Neuronal stem cell (in vitro differentiated cells): ENCODE measurements around the gene ZEB2.

Source experiments
- DNase-seq: peaks from one replicate; pipeline ENCODE4 v3.0.0-alpha.2; 2013; ENCODE audit warnings: low spot score
- H2AFZ ChIP-seq: one replicate; pipeline ENCODE4 v1.6.1; 2013; ENCODE audit warnings: mild to moderate bottlenecking, low read length, inconsistent platforms
- H2AK5ac ChIP-seq: 2 replicates; pipeline ENCODE4 v1.6.1; 2013; ENCODE audit warnings: low read depth, mild to moderate bottlenecking, inconsistent platforms, low read length, moderate library complexity, mixed read lengths
- H2BK120ac ChIP-seq: 2 replicates; pipeline ENCODE4 v1.6.1; 2013; ENCODE audit warnings: low read depth, mild to moderate bottlenecking, inconsistent platforms, low read length, moderate library complexity, mixed read lengths
- H2BK12ac ChIP-seq: one replicate; pipeline ENCODE4 v1.6.1; 2013; ENCODE audit warnings: low read length, inconsistent platforms
- H2BK15ac ChIP-seq: 2 replicates; pipeline ENCODE4 v1.6.1; 2013; ENCODE audit warnings: mild to moderate bottlenecking, low read length, inconsistent platforms, mixed read lengths
- H2BK5ac ChIP-seq: one replicate; pipeline ENCODE4 v1.6.1; 2013; ENCODE audit warnings: inconsistent platforms, mild to moderate bottlenecking, low read length, moderate library complexity
- H3K14ac ChIP-seq: one replicate; pipeline ENCODE4 v1.6.1; 2013; ENCODE audit warnings: low read length, inconsistent platforms
- H3K18ac ChIP-seq: 2 replicates; pipeline ENCODE4 v1.6.1; 2013; ENCODE audit warnings: low read length, inconsistent platforms
- H3K23ac ChIP-seq: 2 replicates; pipeline ENCODE4 v1.6.1; 2013; ENCODE audit warnings: low read depth, mild to moderate bottlenecking, mixed read lengths, low read length, inconsistent platforms; ENCODE audit not compliant: poor library complexity
- H3K27ac ChIP-seq: replicated peaks from 3 replicates; pipeline ENCODE4 v1.5.1; 2013; ENCODE audit warnings: low read length, inconsistent platforms
- H3K27me3 ChIP-seq, 3 experiments: 2 replicates each; pipeline ENCODE4 v1.6.1; 2013; ENCODE audit warnings: low read length in 3 of 3, mild to moderate bottlenecking in 2 of 3, inconsistent platforms in 1 of 3, low read depth in 1 of 3, mixed read lengths in 1 of 3, moderate library complexity in 1 of 3; ENCODE audit not compliant: control insufficient read depth in 3 of 3, insufficient read depth in 3 of 3
- H3K36me3 ChIP-seq, 2 donors: replicated peaks in 1 of 2; 2 replicates each; pipeline ENCODE4 v1.6.1; 2013; ENCODE audit warnings: low read length in 2 of 2; ENCODE audit not compliant: control insufficient read depth in 2 of 2, insufficient read depth in 2 of 2
- H3K4ac ChIP-seq: 2 replicates; pipeline ENCODE4 v1.6.1; 2013; ENCODE audit warnings: inconsistent platforms, mild to moderate bottlenecking, low read length, moderate library complexity
- H3K4me1 ChIP-seq, 2 donors: 1 replicate in 1 of 2; 2 replicates in 1 of 2; pipeline ENCODE4 v1.6.1; 2013; ENCODE audit warnings: low read length in 2 of 2, low read depth in 1 of 2; ENCODE audit not compliant: control insufficient read depth in 2 of 2, insufficient read depth in 1 of 2
- H3K4me2 ChIP-seq: one replicate; pipeline ENCODE4 v1.6.1; 2013; ENCODE audit warnings: mild to moderate bottlenecking, low read length, inconsistent platforms; ENCODE audit not compliant: insufficient read depth, poor library complexity, severe bottlenecking
- H3K4me3 ChIP-seq, 2 donors: 2 replicates each; pipeline ENCODE4 v1.5.1; 2013; ENCODE audit warnings: low read length in 2 of 2, mild to moderate bottlenecking in 2 of 2, inconsistent platforms in 1 of 2, moderate library complexity in 1 of 2
- H3K79me1 ChIP-seq: one replicate; pipeline ENCODE4 v1.6.1; 2013; ENCODE audit warnings: low read depth, mild to moderate bottlenecking, inconsistent platforms, low read length, moderate library complexity
- H3K9ac ChIP-seq: one replicate; pipeline ENCODE4 v1.6.1; 2013; ENCODE audit warnings: mild to moderate bottlenecking, low read depth, low read length, inconsistent platforms; ENCODE audit not compliant: poor library complexity
- H3K9me3 ChIP-seq, 2 donors: replicated peaks in 1 of 2; 2 replicates each; pipeline versions ENCODE3 to v1.6.1; 2013; ENCODE audit warnings: low read length in 2 of 2, mild to moderate bottlenecking in 2 of 2, inconsistent platforms in 1 of 2, low read depth in 1 of 2, mixed read lengths in 1 of 2, moderate library complexity in 1 of 2; ENCODE audit not compliant: control insufficient read depth in 2 of 2, insufficient read depth in 1 of 2
- H4K8ac ChIP-seq: one replicate; pipeline ENCODE4 v1.6.1; 2013; ENCODE audit warnings: low read depth, mild to moderate bottlenecking, inconsistent platforms, low read length, moderate library complexity
- H4K91ac ChIP-seq: one replicate; pipeline ENCODE4 v1.6.1; 2013; ENCODE audit warnings: low read length, low read depth, mild to moderate bottlenecking, inconsistent platforms; ENCODE audit not compliant: poor library complexity
- WGBS, 2 donors: extraction: QIAGEN DNeasy Blood & Tissue Kit; methylation state at CpG; one replicate each; pipeline ENCODE4 v1.1.7; 2013; ENCODE audit warnings: missing lambda C conversion rate in 2 of 2, mixed read lengths in 1 of 2; ENCODE audit not compliant: insufficient read length in 2 of 2, insufficient replicate concordance in 1 of 2; ENCODE audit errors: extremely low coverage in 2 of 2; 5-methylcytosine and 5-hydroxymethylcytosine counted together

Gene ZEB2

DNA sequence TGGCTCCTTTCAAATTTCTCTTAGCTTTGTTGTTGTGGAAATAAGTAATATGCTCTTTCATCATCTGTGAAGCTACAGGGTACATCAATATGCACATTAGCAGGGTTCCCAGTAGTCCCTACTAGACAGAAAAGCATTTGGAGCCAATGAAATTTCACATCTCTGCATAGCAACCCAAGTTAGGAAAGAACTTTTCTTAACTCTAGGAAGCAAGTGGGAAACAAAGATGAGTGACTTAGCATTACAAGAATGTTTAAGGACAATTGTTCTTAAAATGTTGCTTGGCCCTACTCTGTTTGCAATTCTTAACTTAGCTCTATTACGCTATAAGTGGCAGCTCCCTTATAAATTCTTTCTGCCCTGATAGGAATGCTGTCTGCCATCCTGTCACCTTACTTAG, 39.6 kb downstream of the ZEB2 start:
- no CpG with 5 or more reads among the region's 1 CpG for WGBS, 2 donors

GRCh38 chr2:144479659-144480058, 40.3 kb downstream of the ZEB2 start:
- DNase-seq: no peak
- H3K4me3 ChIP-seq: no peak overlapping the region
- H2BK12ac ChIP-seq: no peak overlapping the region
- H2BK120ac ChIP-seq: no peak overlapping the region
- H2AK5ac ChIP-seq: no peak overlapping the region
- no peaks in the 10 kb centered on the region for H3K27me3 ChIP-seq
- H4K8ac ChIP-seq: no peak overlapping the region
- no peak overlapping the region for H3K18ac ChIP-seq
- peaks cover 0 to 63% of the 10 kb centered on the region in 2 donors for H3K36me3 ChIP-seq
- H2BK15ac ChIP-seq: no peak overlapping the region
- no peak overlapping the region for H3K14ac ChIP-seq
- no peaks in the 10 kb centered on the region for H3K9me3 ChIP-seq
- H3K4me1 ChIP-seq: peaks cover 11 to 36% of the 10 kb centered on the region in 2 donors
- H3K9ac ChIP-seq: no peak overlapping the region
- WGBS, 2 donors: no CpG with 5 or more reads among the region's 8 CpGs
- no peak overlapping the region for H3K4ac ChIP-seq
- H3K79me1 ChIP-seq: no peaks in the 10 kb centered on the region
- H3K27ac ChIP-seq: no peak overlapping the region
- no peak overlapping the region for H3K23ac ChIP-seq
- H3K4me2 ChIP-seq: no peak overlapping the region
- H2AFZ ChIP-seq: no peak overlapping the region
- H4K91ac ChIP-seq: no peak overlapping the region
- H2BK5ac ChIP-seq: no peak overlapping the region

More for the DNA sequence above, 39.6 kb downstream of the ZEB2 start:
- Histone ChIP-seq H3K36me3 (peaks cover 0 to 64% of the 10 kb centered on the region in 2 donors), H2AFZ (no peak overlapping the region), H3K4me3 (no peak overlapping the region), H4K8ac (no peak overlapping the region), H3K14ac (no peak overlapping the region), H3K79me1 (no peaks in the 10 kb centered on the region), H3K27me3 (no peaks in the 10 kb centered on the region), H2BK120ac (no peak overlapping the region), H3K4me1 (peaks cover 9 to 36% of the 10 kb centered on the region in 2 donors), H3K9me3 (no peaks in the 10 kb centered on the region), H2BK5ac (no peak overlapping the region), H3K4ac (no peak overlapping the region), H3K23ac (no peak overlapping the region), H2BK12ac (no peak overlapping the region), H3K18ac (no peak overlapping the region), H3K27ac (no peak overlapping the region), H2AK5ac (no peak overlapping the region), H3K4me2 (no peak overlapping the region), H4K91ac (no peak overlapping the region), H3K9ac (no peak overlapping the region), H2BK15ac (no peak overlapping the region)
- no peak for DNase-seq

GRCh38 chr2:144479138-144479537, 40.8 kb downstream of the ZEB2 start:
- H2AK5ac ChIP-seq: no peak overlapping the region
- no peak overlapping the region for H2BK120ac ChIP-seq
- H2BK12ac ChIP-seq: no peak overlapping the region
- H3K36me3 ChIP-seq: peaks cover 0 to 62% of the 10 kb centered on the region in 2 donors
- no peak overlapping the region for H2BK15ac ChIP-seq
- peak overlapping the region; percentile 11 for H3K27ac ChIP-seq
- no CpG with 5 or more reads among the region's 4 CpGs for WGBS, 2 donors
- no peak overlapping the region for H2AFZ ChIP-seq
- no peak overlapping the region for H3K4me2 ChIP-seq
- H3K27me3 ChIP-seq: no peaks in the 10 kb centered on the region
- H2BK5ac ChIP-seq: no peak overlapping the region
- no peak overlapping the region for H3K18ac ChIP-seq
- H3K4me1 ChIP-seq: peaks cover 11 to 36% of the 10 kb centered on the region in 2 donors
- no peak overlapping the region for H3K9ac ChIP-seq
- H3K79me1 ChIP-seq: no peaks in the 10 kb centered on the region
- H3K23ac ChIP-seq: no peak overlapping the region
- H4K8ac ChIP-seq: no peak overlapping the region
- no peak overlapping the region for H3K4me3 ChIP-seq
- no peak overlapping the region for H3K14ac ChIP-seq
- DNase-seq: no peak
- H4K91ac ChIP-seq: no peak overlapping the region
- no peak overlapping the region for H3K4ac ChIP-seq
- H3K9me3 ChIP-seq: no peaks in the 10 kb centered on the region

GRCh38 chr2:144477957-144478311, 42.0 kb downstream of the ZEB2 start:
- Histone ChIP-seq H3K27me3 (no peaks in the 10 kb centered on the region), H3K4me1 (peaks cover 20 to 36% of the 10 kb centered on the region in 2 donors), H4K91ac (no peak overlapping the region), H2BK120ac (no peak overlapping the region), H3K4me2 (no peak overlapping the region), H3K14ac (no peak overlapping the region), H3K4me3 (no peak overlapping the region), H2BK15ac (no peak overlapping the region), H3K79me1 (no peaks in the 10 kb centered on the region), H3K18ac (no peak overlapping the region), H3K36me3 (peaks cover 0 to 65% of the 10 kb centered on the region in 2 donors), H2AK5ac (no peak overlapping the region), H3K9me3 (no peaks in the 10 kb centered on the region), H3K9ac (no peak overlapping the region), H2BK5ac (no peak overlapping the region), H3K4ac (no peak overlapping the region), H2AFZ (no peak overlapping the region), H4K8ac (no peak overlapping the region), H2BK12ac (no peak overlapping the region), H3K27ac (no peak overlapping the region), H3K23ac (no peak overlapping the region)
- DNase-seq: no peak
- no CpG with 5 or more reads among the region's 7 CpGs for WGBS, 2 donors
